SKM-1 (cell line): ENCODE measurements around the gene C2CD2.

Experiments used
- DNase-seq: peaks from one replicate; lab custom pipeline; 2025; ENCODE audit not compliant: unreplicated experiment; lab: John Stamatoyannopoulos, UW

The C2CD2 gene

DNA sequence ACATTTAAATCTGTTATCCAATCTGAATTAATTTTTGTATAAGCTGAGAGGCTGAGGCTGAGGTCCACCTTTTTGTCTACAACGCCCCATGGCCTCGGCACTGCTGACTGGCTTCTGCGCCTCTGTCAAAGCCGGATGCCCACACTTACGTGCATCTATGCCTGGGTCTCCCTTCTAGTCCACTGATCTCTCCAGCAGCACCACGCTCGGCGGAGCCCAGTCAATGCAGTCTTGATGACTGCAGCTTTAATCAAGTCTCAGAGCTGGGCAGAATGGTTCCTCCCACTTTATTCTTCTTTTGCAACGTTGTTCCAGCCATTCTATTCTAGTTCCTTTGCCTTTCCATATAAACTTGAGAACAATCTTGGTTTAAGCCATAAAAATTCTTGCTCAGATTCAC lies 84.0 kb downstream of the C2CD2 start:
- DNase-seq = no peak

DNA sequence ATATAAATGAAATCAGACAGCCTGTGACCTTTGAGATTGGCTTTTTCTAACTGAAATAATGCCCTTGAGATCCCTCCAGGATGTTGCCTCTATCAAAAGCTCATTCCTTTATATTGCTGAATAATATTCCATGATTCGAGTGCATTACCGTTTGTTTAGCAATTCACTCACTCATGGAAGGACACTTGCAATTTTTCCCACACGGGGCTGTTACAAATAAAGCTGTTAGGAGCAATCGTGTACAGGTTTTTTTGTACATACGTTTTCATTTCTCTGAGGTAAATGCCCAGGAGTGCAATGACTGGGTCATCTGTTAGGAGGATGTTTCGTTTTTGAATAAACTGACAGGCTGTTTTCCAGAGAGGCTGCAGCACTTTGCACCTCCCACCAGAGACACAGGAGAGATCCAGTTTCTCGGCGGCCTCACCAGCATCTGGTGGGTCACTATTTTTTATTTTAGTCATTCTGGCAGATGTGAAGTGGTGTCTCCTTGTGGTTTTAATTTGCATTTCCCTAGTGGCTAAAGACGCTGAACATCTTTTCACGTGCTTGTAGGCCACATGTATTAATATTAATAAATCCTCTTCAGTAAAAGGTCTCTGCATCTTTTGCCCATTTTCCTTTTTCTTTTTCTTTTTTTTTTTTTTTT lies 85.6 kb downstream of the C2CD2 start:
- no peak for DNase-seq

- DNase-seq = no peak
Observed at GRCh38 chr21:41867313-41867712, 86.5 kb downstream of the C2CD2 start.

GRCh38 chr21:41866274-41866809 lies 87.5 kb downstream of the C2CD2 start:
- no peak for DNase-seq

GRCh38 chr21:41865002-41865777 lies 88.6 kb downstream of the C2CD2 start:
- no peak for DNase-seq

GRCh38 chr21:41864311-41865001 lies 89.4 kb downstream of the C2CD2 start:
- no peak for DNase-seq

- DNase-seq = no peak
Observed at GRCh38 chr21:41863439-41863740, 90.4 kb downstream of the C2CD2 start.

GRCh38 chr21:41861987-41862386 lies 91.8 kb downstream of the C2CD2 start:
- no peak for DNase-seq

DNA sequence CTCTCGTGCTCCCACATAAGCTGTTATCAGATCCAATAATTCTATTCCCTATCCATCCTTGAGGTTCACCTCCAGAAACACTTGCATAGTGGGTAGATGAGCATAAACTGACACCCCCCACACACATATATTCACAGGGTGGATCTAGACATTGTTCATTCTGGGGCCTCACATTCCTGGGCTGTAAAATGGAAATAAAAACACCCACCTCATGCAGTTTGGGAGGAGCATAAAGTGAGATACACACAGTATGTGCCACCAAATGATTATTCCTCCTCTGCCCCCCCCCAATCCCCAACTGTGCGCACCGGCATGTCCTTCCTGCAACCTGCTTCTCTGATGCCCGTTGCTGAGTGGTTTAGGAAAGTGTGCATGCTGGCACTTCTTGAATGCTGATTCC lies 92.6 kb downstream of the C2CD2 start:
- DNase-seq = no peak

DNA sequence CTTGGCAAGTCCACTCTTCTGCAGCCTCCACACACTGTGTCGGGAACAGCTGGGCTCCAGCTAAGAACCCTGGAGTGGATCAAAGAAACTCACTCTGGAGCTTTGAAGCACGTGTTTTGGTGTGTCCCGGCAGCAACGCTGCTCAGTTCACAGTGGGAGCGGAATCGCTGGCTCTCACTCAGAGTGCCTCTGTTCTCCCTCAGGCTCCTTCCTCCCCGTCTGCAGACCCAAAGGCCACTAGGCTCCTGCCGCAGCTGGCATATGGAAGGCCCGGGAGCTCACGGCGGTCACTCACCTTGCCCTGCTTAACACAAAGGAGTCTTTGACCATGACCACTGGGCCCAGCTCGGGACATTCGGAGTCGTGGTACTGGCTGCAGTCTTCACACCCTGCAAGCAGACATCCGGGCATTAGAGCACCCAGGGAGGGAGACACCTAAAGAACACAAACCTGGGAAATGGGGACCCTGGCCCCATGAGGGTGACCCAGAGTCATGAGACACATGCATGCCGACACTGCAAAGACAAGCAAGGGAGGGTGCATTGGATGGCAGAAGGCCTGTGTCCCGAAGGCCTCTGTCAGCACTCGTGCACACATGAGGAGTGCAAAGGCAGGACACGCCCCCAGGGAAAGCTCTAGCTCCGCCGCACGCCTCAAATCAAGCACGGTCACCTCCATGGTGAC lies 94.4 kb downstream of the C2CD2 start:
- DNase-seq = no peak

DNA sequence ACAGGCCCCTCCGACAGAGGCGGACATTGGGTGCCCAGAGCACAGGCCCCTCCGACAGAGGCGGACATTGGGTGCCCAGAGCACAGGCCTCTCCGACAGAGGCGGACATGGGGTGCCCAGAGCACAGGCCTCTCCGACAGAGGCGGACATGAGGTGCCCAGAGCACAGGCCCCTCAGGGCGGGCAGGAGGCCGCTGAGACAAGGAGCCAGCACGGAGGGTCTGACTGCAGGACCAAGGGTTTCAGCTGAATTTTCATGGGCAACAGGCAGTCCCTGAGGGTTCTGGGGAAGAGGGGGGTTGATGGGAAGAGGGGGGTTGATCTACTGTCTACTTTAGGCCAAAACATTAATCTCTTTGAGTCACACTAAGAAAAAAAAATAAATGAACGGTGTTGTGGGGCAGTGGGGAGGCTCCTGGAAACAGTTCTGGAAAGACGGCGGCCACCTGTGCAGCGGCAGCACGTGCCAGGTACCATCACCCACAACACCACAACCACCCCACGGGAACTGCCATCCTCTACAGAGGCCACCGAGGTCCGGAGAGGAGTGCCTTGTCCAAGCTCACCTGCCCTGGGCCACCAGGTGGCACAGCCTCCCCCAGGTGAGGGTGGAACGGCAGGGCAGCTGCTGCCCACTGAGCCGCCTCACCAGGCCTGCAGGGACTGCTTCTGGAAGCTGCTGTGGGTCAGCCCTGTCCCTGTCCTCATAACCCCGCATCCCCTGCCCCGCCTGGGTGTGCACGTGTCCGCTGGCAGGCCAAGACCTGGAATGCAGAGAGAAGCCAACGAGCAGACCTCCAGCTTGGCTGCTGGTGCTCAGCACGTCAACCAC lies 95.1 kb downstream of the C2CD2 start:
- no peak for DNase-seq

- no peak for DNase-seq
Observed at GRCh38 chr21:41857771-41858300, 96.0 kb downstream of the C2CD2 start.

DNA sequence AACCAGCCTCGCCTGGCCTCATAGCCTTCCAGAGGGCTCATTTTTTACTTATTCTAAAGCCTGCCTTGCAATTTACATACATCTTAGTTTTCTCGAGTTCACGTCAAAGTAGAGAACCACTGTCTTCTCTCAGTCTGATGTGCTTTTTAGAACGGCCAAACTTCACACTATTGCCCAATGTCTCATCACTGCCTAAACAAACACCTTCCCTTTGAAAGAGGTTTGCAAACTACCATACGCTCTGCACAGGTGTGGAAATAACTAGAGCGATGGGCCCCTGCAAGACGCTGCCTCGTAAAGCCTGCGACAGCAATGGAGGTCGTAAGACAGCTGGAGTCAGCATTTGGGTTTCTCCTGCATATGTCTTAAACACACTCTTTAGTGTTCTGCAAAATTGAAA lies 97.2 kb downstream of the C2CD2 start:
- no peak for DNase-seq

DNA sequence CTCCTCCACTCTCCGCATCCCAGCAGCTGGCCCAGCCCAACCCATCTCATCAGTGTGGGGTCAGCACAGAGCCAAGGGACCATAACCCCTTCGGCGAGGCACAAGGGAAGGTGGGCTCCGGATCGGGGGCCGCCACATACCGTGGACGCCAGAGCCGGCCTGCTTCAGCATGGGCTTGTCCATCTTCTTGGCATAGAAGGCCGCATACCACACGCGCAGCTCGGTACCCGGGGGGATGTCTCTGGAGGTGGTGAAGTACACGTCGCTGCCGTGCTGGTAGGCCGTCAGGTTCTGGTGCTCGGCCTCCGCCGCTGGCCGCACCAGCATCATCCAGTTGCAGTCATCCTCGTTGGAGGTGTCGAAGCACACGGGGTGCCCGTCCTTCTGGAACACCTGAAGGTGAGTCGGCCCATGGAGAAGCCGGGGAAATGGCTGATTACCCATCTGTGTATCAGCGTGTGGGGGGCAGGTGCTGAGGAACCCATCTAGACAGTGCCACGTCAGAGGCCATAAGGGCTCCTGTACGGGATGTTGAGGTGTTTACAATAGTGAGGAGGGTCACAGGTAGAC lies 99.3 kb downstream of the C2CD2 start:
- DNase-seq = no peak

GRCh38 chr21:41852929-41853320 lies 100.9 kb downstream of the C2CD2 start:
- DNase-seq = no peak

DNA sequence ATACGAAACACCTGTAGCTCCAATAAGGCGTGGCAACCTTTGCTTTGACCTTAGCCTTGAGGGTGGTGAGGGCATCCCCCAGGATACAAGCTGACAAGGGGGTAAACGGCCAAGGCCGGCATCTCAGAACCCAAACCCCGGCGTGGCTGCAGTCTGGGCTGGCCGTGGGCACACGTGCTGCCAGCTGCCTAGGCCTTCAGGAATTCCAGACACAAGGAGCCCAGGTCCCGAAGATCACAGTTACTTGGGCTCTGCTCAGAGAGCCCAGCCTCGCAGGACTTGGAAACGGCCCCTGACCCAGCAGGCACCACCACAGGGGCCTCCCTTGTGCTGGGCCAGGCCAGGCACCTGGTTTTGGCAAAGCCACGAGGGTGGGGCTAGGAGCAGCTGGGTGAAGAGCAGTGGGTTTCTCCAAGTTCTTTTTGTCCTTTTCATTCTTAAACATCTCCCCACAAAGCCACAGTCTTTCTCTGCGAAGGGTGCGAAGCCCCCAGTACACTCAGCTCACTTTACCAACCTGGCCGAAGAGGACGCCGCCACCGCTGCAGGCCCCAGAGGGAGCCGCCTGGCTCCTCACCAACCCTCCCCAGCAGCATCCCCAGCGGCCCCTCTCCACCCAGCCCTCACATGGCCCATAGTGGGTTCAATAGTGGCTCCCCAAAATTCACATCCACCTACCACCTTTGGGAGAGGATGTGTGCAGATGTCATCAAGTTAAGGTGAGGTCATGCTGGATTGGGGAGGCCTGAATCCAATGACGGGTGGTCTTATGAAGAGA lies 101.5 kb downstream of the C2CD2 start:
- DNase-seq = no peak

DNA sequence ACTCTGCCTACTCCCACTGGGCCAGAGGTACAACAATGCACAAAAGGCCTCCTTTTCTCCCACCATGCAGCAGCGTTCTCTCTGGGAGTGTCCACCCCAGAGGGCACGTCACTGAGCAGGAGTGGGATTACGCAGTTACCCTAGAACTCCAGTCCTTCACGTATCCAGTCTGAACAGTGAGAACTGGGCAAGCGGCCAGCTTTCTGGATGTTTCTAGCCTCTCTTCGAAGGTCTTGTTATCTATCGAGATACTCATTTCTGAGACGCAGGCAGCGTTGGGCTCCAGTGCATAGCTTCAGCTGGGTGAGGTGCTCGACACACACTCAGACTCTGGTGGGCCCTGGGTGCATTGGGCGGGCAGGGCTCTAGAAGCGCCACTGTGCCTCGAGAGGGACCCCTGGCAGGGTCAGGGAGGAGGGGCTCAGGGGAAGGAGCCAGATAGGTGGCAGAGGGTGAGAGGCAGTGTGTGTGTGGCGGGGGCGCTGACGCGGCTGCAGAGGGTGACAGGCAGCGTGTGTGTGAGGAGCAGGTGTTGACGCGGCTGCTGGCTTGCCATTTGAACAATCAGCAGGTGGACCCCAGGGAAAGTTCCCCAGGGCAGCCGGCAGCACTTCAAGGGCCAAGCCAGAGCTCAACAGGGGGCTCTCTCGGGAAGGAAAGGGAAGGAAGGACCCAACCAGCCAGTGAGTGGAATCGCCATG lies 102.6 kb downstream of the C2CD2 start:
- DNase-seq = no peak

- DNase-seq = no peak
Observed at GRCh38 chr21:41850085-41850484, 103.7 kb downstream of the C2CD2 start.
